K562 (cell line): Measurements from ENCODE around the gene MAGI2. TPM values are rescaled to one million over a fixed set of nuclear protein-coding genes. Genes with fewer than 3 reads are reported as not detected.

Experiments
- ATAC-seq: fragments of 200-7000 bp; cut with Tn5 transposase; 3 replicates; pipeline ENCODE4 v1.9.1; 2020; ENCODE audit warnings: moderate library complexity
- BruUV-seq: library from RNA; stranded (reverse); fragments of 400-500 nt; replicated peaks from 2 replicates; lab custom pipeline; 2021; lab: Mats Ljungman, UMichigan
- CTCF ChIA-PET: fragments of 300-600 bp; formaldehyde crosslinking; extraction: SDS; loops from one replicate; lab custom pipeline; 2021; ENCODE audit warnings: low intra/inter-chr PET ratio; lab: Yijun Ruan, JAX
- POLR2A ChIA-PET: fragments of 300-600, 350-650 bp; sonication (Branson Sonifier 250); formaldehyde crosslinking; extraction: SDS; loops from one replicate; lab custom pipeline; 2021; ENCODE audit warnings: antibody characterized with exemption, inconsistent platforms; lab: Yijun Ruan, JAX
- DNase-seq, 4 experiments: peaks; one replicate each; pipeline versions ENCODE4 v3.0.0 to v3.0.0-alpha.2; 2011 to 2018; ENCODE audit warnings: low spot score in 3 of 4, mixed read lengths in 3 of 4; ENCODE audit errors: extremely low read depth in 1 of 4
- FAIRE-seq: peaks from 2 replicates; lab custom pipeline; 2011; peaks lifted over from hg19 to GRCh38; lab: Jason Lieb, UNC
- H2AFZ ChIP-seq: 2 replicates; pipeline ENCODE4 v1.6.0; 2011; ENCODE audit warnings: low read depth, low read length, control low read depth, inconsistent platforms
- H3K27ac ChIP-seq: fragments of 200-600 bp; 3 replicates; pipeline ENCODE4 v1.8.0; 2011; ENCODE audit warnings: low read depth, mild to moderate bottlenecking, control low read depth, inconsistent platforms, low read length, moderate library complexity, mixed read lengths; ENCODE audit errors: extremely low read depth
- H3K27me3 ChIP-seq, 2 experiments: fragments of 300-600 bp in 1 of 2; 2 replicates in 1 of 2; 3 replicates in 1 of 2; pipeline versions ENCODE4 v1.6.0 to v1.8.0; 2011; ENCODE audit warnings: inconsistent platforms in 2 of 2, low read length in 2 of 2, mild to moderate bottlenecking in 1 of 2, mixed read lengths in 1 of 2, moderate library complexity in 1 of 2; ENCODE audit not compliant: control insufficient read depth in 2 of 2, insufficient read depth in 2 of 2
- H3K36me3 ChIP-seq: fragments of 300-600 bp; 3 replicates; pipeline ENCODE4 v1.8.0; 2011; ENCODE audit warnings: mild to moderate bottlenecking, low read length, inconsistent platforms; ENCODE audit not compliant: control insufficient read depth, insufficient read depth
- H3K4me1 ChIP-seq, 2 experiments: fragments of 200-600 bp in 1 of 2; replicated peaks in 1 of 2; 2 replicates in 1 of 2; 3 replicates in 1 of 2; pipeline versions ENCODE4 v1.5.1 to v1.8.0; 2011; ENCODE audit warnings: inconsistent platforms in 2 of 2, low read length in 2 of 2, mild to moderate bottlenecking in 1 of 2, mixed read lengths in 1 of 2, moderate library complexity in 1 of 2; ENCODE audit not compliant: control insufficient read depth in 2 of 2, insufficient read depth in 2 of 2
- H3K4me2 ChIP-seq: 2 replicates; pipeline ENCODE4 v1.6.1; 2011; ENCODE audit warnings: low read length, control low read depth, inconsistent platforms, mixed read lengths; ENCODE audit not compliant: insufficient read depth
- H3K4me3 ChIP-seq: fragments of 200-600 bp; sonication (generic), shearing (Covaris generic); 2 replicates; pipeline ENCODE4 v1.5.1; 2016; ENCODE audit warnings: control low read depth, inconsistent platforms
- H3K79me2 ChIP-seq: fragments of 200-600 bp; 3 replicates; pipeline ENCODE4 v1.8.0; 2011; ENCODE audit warnings: low read length, inconsistent platforms; ENCODE audit not compliant: control insufficient read depth, insufficient read depth
- H3K9ac ChIP-seq, 2 experiments: 2 replicates each; pipeline versions ENCODE4 v1.6.0 to v1.6.1; 2011; ENCODE audit warnings: low read depth in 2 of 2, low read length in 2 of 2, control low read depth in 1 of 2, inconsistent platforms in 1 of 2, mild to moderate bottlenecking in 1 of 2, mixed read lengths in 1 of 2; ENCODE audit not compliant: insufficient read depth in 1 of 2
- H3K9me1 ChIP-seq: one replicate; pipeline ENCODE4 v1.6.0; 2011; ENCODE audit warnings: inconsistent platforms, mild to moderate bottlenecking, low read length, moderate library complexity; ENCODE audit not compliant: control insufficient read depth, insufficient read depth
- H3K9me3 ChIP-seq: replicated peaks from 2 replicates; pipeline ENCODE4 v1.5.1; 2011; ENCODE audit warnings: low read depth, low read length, inconsistent platforms; ENCODE audit not compliant: control insufficient read depth, insufficient read depth
- H4K20me1 ChIP-seq: replicated peaks from 2 replicates; pipeline ENCODE4 v1.6.1; 2011; ENCODE audit warnings: low read length, inconsistent platforms, mixed read lengths; ENCODE audit not compliant: control insufficient read depth, insufficient read depth
- CAMTA2 ChIP-seq: fragments of 250-450 bp; sonication (Bioruptor Pico); conservative IDR thresholded peaks from 2 replicates; pipeline ENCODE4 v1.5.1; 2022
- HDGF ChIP-seq: fragments of 450-650 bp; IDR thresholded peaks from 2 replicates; pipeline ENCODE4 v1.6.1; 2016
- MLLT1 ChIP-seq, 2 experiments: fragments of 450-650 bp; IDR thresholded peaks; 2 replicates each; pipeline ENCODE4 v1.6.1; 2016
- NR4A1 ChIP-seq, 2 experiments: fragments of 250-450 bp in 1 of 2; fragments of 450-650 bp in 1 of 2; sonication (Bioruptor Pico) in 1 of 2; IDR thresholded peaks; 2 replicates each; pipeline versions ENCODE4 v1.4.0 to v1.6.1; 2016 to 2020; ENCODE audit warnings: mild to moderate bottlenecking in 2 of 2, missing compliant biosample characterization in 1 of 2, missing genetic modification characterization in 1 of 2, moderate library complexity in 1 of 2
- PURB ChIP-seq: sonication (generic); formaldehyde crosslinking; IDR thresholded peaks from 2 replicates; pipeline ENCODE4 v1.9.0; 2021; ENCODE audit warnings: low read depth, mild to moderate bottlenecking, missing genetic modification reagents
- ZNF217 ChIP-seq: sonication (generic); formaldehyde crosslinking; IDR thresholded peaks from 2 replicates; pipeline ENCODE4 v1.8.0; 2022; ENCODE audit warnings: mild to moderate bottlenecking, missing genetic modification reagents
- ZNF282 ChIP-seq: sonication (generic); formaldehyde crosslinking; IDR thresholded peaks from 2 replicates; pipeline ENCODE4 v1.8.1; 2023; ENCODE audit warnings: missing genetic modification reagents
- ZNF444 ChIP-seq: fragments of 250-450 bp; sonication (Bioruptor Pico); IDR thresholded peaks from 2 replicates; pipeline ENCODE4 v1.4.0; 2020; ENCODE audit warnings: mild to moderate bottlenecking, moderate library complexity
- WGBS: fragments of 100-300 bp; shearing (Covaris generic); methylation state at CpG from one replicate; pipeline ENCODE4 v1.1.6; 2016; ENCODE audit warnings: low coverage, mixed read lengths; ENCODE audit not compliant: insufficient coverage; ENCODE audit errors: missing lambda C conversion rate; 5-methylcytosine and 5-hydroxymethylcytosine counted together
- in situ Hi-C: fragments of 300-500 bp; cut with MboI; formaldehyde crosslinking; loops from 4 replicates; pipeline ENCODE4 v1.15.0; 2018; ENCODE audit warnings: inconsistent platforms, mixed read lengths
- intact Hi-C: fragments of 100-400 bp; cut with micrococcal nuclease; formaldehyde crosslinking; loops from 2 replicates; pipeline ENCODE4 v1.14.2; 2022
- polyA plus RNA-seq, 8 experiments: library from polyadenylated mRNA; depleted of rRNA in 4 of 8; stranded (reverse) in 5 of 8; unstranded in 3 of 8; fragments of >200 nt; fragmentation: Nextera tagmentation in 2 of 8; fragmentation: Illumina TruSeq in 1 of 8; extraction: Ambion mirVana in 2 of 8; extraction: Trizol in 1 of 8; gene quantifications; 2 replicates each; pipeline versions ENCODE4 v1.2.1 to v1.2.3, GENCODE V29; 2011 to 2014; ENCODE audit warnings: inconsistent platforms in 1 of 8, missing spikeins in 1 of 8
- total RNA-seq, 7 experiments: library from RNA; depleted of rRNA in 6 of 7; stranded (reverse); fragments of >200 nt in 6 of 7; fragmentation: Illumina TruSeq in 2 of 7; extraction: Trizol in 2 of 7; gene quantifications; 2 replicates each; pipeline versions ENCODE4 v1.2.1 to v1.2.3, GENCODE V29; 2011 to 2021; ENCODE audit warnings: low replicate concordance in 1 of 7

Gene MAGI2
- total and polyA plus RNA-seq, 9 of the 15 experiments (the other 6 are each of a cell fraction or from before 2014, with no cell fraction given), result 0.27 to 1.4 (median 0.70) TPM

- no peaks in the 10 kb centered on the region for H3K27me3 ChIP-seq
- FAIRE-seq (no peak), ATAC-seq (no peak), DNase-seq (no peak)
- H3K36me3 ChIP-seq, result no peaks in the 10 kb centered on the region
- no peak overlapping the region for H2AFZ ChIP-seq
- 0% methylated on average over 1 of the region's 1 CpG for WGBS
- in situ Hi-C loops (no loop called here), intact Hi-C loops (no loop called here)
- TF ChIP-seq CAMTA2, result no peak
- no peak for TF ChIP-seq ZNF217 (CRISPR knock-in tag)
- no peak overlapping the region for H3K4me2 ChIP-seq
- H3K79me2 ChIP-seq, result no peaks in the 10 kb centered on the region
- H3K4me3 ChIP-seq, result no peak overlapping the region
- H3K9me1 ChIP-seq, result no peaks in the 10 kb centered on the region
- H3K9ac ChIP-seq, result no peak overlapping the region
- no peak overlapping the region for H3K27ac ChIP-seq
- POLR2A ChIA-PET, result no interaction called here
- H3K9me3 ChIP-seq, result no peaks in the 10 kb centered on the region; the same call in 1 of the 2 replicates
- no peaks in the 10 kb centered on the region for H4K20me1 ChIP-seq
- CTCF ChIA-PET, result no interaction called here
- no TSS peak for BruUV-seq
- H3K4me1 ChIP-seq, result no peaks in the 10 kb centered on the region
Measured at GRCh38 chr7:78787854-78788253, 665.6 kb downstream of the MAGI2 start.

GRCh38 chr7:78786055-78786454 is 667.4 kb downstream of the MAGI2 start:
- H3K27ac ChIP-seq, result no peak overlapping the region
- no peak for DNase-seq
- ChIA-PET POLR2A (interaction anchor here (0.5 kb wide), 1 partner anchor 172 kb away, joined by 4 read pairs; no protein-coding TSS in a partner anchor), CTCF (no interaction called here)
- H3K9me3 ChIP-seq, result no peaks in the 10 kb centered on the region; the same call in 1 of the 2 replicates
- no peaks in the 10 kb centered on the region for H3K9me1 ChIP-seq
- H3K4me2 ChIP-seq, result no peak overlapping the region
- no peaks in the 10 kb centered on the region for H3K27me3 ChIP-seq
- H3K79me2 ChIP-seq, result no peaks in the 10 kb centered on the region
- H4K20me1 ChIP-seq, result no peaks in the 10 kb centered on the region
- H3K4me3 ChIP-seq, result no peak overlapping the region
- no peak for ATAC-seq
- H2AFZ ChIP-seq, result no peak overlapping the region
- no peak for TF ChIP-seq NR4A1 (CRISPR knock-in tag; IDR thresholded peaks at IDR 0.05)
- TF ChIP-seq NR4A1 (tag; IDR thresholded peaks at IDR 0.05), result no peak
- no peak for TF ChIP-seq ZNF444
- no peak for TF ChIP-seq ZNF282
- TF ChIP-seq PURB, result no peak
- TF ChIP-seq MLLT1 (IDR thresholded peaks at IDR 0.05), result no peak
- no peak for TF ChIP-seq HDGF
- FAIRE-seq, result no peak
- H3K36me3 ChIP-seq, result no peaks in the 10 kb centered on the region
- H3K4me1 ChIP-seq, result no peaks in the 10 kb centered on the region
- in situ Hi-C loops (no loop called here), intact Hi-C loops (no loop called here)
- no peak overlapping the region for H3K9ac ChIP-seq
- no TSS peak for BruUV-seq
- WGBS, result 3% methylated on average over 2 of the region's 2 CpGs
